HG03103 (cell line): Measurements from ENCODE around the gene TLE5.
"Not testable (repeated sequence)": the region's sequence is repeated elsewhere in the genome, so short reads cannot be mapped to it uniquely, and the experiment has no call there.

Source experiments
- ATAC-seq: cut with Tn5 transposase; IDR thresholded peaks from one replicate; pipeline ENCODE4 v1.9.1; 2021; ENCODE audit warnings: low read depth; ENCODE audit not compliant: unreplicated experiment

TLE5 gene

DNA sequence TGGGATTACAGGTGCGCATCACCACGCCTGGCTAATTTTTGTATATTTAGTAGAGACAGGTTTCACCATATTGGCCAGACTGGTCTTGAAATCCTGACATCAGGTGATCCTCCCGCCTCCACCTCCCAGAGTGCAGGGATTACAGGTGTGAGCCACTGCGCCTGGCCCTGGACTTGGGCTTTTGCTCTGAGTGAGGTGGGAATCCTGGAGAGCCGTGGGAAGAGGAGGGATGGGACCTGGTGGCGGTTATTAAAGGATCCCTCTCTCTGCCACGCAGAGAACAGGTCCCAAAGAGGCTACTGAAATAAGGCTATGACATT, 1.7 kb upstream of the TLE5 start:
- ATAC-seq: no peak

DNA sequence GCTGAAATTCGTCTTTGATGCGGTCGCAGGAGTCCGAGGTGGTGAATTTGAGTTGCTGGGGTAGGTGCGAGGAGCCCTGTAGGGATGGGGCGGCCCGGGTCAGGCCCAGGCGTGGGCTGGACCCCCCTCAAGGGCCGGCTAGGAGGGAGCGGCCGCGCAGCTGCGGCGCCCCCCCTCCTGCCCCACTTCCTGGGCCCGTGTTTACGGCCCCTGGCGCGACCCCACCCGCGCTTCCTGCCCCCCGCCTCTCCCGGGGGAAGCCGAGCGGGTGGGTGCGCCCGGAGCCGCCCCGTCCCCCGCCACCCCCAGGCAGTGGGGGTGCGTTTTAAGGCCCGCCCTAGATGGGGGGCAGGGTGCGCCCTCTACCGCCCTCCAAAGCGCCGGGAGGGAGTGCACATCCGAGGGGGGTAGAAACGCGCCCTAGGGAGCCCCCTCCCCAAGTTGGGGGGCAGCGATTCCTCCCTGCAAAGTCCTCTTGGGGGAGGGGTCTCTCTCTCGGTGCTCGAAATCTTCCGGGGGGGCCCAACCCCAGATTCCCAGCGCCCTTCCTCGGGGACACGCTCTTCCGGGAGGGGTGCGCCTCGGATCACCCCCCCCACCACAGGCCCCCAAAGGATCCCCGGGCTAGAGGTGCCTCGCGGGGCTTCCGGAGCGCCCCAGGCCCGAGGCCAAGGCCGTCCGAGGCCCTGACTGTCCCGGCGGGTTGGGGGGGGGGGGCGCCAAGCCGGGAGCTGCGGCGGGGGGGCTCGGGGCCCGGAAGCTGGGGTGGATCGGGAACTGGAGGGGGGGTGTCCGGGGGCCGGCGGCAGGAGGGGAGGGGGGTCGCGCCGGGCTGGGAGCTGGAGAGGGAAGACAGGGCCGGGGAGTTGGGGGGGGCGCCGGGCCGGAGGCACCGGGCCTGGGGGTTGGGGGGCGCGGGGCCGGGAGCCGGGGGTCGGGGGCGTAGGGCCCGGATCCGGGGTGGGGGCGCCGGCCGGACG, 823 bp downstream of the TLE5 start:
- ATAC-seq: no peak

DNA sequence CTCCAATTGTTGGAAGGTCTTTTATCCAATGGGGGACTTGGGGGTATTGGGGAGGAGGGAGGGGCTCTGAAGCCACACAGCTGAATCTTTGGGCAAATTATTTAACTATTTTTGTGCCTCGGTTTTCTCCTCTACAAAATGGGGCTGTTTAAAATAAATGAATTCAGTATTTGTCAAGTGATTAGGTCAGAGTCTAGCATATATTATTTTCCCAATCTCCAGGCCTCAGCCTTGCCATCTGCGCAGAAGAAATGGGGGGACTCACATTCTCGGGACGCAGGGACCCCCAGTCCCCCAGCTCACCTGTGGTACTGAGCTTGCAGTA, 1.5 kb downstream of the TLE5 start:
- no peak for ATAC-seq

DNA sequence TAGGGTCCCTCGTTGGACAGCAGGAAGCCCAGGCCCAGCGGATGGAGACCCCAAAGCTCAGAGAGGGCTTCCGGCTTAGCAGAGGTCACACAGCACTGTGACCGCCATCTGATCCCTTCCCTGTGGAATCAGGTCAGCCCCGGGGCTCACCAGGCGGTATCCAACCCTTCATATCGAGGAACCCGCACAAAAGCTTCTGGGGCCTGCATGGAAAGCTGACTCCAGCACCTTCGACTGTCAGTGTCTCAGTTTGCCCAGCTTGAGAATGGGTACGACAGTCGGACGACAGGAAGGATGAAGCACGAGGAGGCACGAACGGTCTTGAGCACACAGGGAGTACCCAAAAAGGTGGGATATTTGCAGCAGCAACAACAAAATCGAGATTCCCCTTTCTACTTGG, 2.6 kb downstream of the TLE5 start:
- ATAC-seq: no peak

DNA sequence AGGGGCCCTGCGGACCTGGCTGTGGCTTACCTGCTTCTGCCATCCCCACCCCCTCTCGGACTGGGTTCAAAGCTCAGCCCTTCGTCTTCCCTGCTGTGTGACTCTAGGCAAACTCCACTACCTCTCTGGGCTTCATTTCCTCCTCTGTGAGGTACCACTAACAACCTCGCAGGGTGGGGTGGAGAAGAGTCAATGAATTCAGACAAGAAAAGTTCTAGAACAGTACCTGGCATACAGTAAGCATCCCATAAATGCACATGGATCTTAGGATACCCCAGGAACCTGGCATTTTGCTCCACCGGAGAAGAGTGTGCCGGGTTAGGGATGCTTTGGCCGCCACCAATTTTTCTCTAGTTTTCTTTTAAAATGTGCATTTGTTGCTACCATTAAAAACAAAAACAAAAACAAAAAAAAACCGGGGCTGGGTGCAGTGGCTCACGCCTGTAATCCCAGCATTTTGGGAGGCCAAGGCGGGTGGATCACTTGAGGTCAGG, 3.4 kb downstream of the TLE5 start:
- no peak for ATAC-seq

DNA sequence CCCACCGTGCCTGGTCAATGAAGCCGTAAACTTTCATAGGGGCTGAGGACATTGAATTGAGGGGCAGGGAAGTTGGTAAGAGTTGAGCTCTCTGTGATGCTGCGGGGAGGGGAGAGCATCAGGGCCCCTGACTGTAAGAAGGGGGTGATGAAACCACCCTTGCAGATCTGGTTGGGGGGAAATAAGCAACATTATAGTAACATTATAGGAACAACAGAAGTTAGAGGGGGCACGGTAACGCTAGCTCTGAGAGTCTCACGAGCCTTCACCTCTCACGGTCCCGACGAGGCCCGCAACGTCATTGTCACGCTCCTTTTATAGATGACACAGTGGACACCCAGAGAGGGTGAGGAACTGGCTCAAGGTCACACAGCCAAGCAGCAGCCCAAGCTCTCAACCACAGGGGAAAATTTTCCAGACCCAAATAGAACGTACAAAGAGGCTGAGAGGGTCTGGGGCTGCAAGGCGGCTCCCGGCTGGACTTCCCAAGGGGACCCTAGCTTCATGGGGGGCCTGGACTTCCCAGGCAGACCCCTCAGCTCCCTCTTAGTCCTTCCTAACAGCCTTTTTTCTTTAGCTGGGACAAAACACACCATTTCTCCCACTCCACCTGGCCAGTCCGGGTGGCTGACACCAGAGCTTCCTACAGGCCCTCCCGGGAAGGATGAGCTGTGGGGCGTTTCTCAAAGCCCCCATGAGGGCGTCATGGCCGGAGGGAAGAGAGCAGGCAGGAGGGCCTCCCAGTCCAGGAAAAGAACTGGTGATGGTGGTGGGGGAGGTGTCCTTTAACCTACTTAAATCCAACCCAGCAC, 4.1 kb downstream of the TLE5 start:
- no peak for ATAC-seq

DNA sequence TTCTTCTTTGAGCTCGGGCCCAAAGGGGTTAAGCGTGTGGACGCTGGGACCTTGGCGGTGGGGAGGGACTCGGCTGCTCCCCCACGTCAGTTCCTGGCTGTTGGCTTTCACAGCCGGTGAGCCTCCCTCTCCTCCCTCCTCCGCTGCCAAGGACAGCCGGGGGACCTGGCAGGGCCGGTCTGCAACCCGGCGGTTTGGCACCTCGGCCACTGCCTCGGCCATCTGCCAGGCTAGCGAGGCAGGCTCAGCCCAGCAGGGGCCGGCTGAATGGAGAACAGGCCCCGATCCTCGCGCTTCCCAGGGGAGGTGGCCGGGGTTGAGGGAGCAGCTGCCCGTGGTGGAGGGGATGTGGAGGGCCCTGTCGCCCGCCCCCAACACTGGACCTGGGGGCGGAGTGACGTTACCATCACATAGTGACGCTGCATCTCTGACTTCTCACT, 5.0 kb downstream of the TLE5 start:
- no peak for ATAC-seq

DNA sequence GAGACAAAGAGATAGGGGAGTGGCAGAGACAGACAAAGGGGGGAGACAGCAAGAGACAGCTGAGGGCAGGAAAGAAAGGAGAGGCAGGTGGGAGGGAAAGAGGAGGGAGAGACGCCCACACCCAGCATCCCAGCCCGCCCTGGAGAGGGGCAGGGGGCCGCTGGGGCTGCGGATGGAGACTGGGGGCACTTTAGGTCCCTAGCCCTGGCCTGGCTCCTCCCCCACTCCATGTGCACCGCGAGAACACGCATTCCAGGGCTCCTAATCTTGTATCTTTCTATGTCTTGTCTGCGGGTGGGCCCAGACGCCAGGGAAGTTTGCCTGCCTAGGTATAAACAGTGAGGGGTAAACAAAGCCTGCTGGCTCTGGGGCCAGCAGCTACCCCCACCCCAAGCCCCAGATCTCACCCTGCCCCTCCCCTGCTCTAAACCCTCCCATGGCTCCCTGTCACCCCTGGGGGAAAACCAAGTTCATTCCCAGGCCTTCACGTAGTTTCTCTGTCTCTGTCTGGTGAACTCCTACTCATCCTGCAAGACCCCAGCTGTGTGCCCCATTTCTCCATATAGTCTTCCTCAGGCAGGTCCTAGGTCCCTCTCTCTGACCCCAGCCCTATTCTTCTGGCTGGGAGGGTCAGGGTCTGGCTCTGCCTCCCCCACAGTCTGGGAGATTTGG, 5.7 kb downstream of the TLE5 start:
- ATAC-seq: no peak

DNA sequence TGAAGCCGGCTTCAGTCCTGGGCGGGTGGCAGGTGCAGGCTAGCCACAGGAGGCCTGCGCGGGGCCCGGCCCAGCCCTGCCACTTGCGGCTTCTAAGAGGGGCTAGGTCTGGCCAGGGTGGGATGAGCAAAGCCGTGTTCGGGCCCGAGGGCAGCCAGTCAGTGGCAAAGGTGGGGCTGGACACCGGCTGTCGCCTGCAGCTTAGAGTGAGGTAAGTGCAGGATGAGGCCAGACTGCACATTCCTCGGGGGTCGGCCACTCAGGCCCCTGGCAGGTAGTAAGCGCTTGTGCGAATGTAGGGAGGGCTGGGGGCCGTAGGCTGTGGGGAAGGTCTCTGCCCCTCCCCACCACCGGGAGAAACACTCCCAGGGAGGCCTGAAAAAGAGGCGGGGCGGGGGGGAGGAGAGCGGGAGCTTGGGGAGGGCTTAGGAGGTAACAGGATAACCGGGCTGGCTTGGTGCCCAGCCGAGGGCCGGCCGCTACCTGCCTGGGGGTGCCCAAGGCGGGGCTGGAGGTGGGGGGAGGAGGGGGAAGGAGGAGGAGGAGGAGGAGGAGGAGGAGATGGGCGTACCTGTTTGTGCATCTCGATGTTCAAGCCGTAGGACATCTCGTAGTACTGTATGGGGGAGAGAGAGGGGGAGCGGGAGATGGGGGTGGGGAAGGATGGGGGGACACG, 6.4 kb downstream of the TLE5 start:
- no peak for ATAC-seq

DNA sequence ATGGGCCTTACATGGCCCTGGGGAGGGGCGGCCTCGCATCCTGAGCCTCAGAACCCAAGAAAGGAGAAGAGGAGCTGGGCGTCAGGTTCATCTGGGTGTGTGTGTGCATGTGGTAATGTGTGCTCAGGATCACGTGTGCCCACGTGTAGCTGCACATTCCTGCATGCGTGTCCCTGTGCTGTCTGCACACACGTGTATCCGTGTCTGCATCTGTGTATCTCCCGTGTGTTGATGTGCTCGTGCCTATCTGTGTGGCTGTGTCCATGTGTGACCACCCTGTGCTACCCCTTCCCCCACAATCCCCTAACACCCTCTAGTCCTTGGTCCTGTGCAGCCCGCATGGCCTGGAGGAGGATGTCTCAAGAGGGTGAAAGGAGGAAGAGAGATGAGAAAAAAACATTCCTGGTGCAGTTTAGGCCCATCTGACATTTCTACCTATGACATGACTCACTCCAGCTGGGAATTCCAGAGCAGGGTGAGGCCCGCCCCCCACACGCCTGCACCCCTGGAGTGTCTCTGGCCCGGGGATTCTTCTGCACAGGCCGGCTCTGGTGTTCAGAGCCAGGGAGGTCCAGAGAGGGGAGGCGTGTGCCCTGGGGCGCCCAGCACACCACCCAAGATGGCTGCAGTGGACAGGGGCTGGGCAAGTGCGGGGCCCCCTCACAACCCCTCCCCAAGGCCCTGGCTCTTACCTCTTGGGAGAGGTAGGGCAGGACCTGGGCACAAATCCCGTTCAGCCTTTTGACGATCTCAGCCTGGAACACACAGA, 7.1 kb downstream of the TLE5 start:
- ATAC-seq: no peak

DNA sequence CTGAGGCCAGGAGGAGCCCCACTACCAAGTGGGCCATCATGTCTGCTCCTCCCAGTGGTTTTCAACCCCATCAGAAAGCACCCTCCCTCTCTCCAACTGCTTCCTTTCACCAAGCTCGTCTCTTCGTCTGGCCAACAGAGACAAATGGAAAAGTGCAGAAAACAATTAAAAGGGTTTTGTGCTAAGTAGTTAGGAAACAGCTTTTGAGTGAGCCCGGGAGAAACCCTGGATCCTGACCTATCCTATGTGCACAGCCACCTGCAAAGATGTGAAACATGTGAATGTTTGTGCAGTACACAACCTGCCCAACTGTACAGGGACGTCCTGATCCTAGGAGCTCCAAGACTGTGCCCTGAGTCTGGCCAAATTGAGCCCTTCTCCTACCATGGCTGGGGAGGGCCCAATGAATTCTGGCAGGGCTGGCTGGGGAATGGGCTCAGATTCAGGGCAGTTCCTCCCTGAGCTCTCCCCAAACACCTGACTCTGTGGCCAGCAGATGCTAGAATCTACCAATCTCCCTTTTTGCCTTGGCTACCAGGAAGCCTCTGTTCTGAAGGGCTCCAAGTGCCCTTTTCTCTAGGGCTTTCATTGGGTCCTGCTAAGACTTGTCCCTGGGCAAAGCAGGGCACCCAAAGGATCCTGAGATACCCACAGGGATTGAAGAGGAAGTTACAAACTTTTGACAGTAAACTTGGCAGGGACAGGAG, 7.9 kb downstream of the TLE5 start:
- no peak for ATAC-seq

DNA sequence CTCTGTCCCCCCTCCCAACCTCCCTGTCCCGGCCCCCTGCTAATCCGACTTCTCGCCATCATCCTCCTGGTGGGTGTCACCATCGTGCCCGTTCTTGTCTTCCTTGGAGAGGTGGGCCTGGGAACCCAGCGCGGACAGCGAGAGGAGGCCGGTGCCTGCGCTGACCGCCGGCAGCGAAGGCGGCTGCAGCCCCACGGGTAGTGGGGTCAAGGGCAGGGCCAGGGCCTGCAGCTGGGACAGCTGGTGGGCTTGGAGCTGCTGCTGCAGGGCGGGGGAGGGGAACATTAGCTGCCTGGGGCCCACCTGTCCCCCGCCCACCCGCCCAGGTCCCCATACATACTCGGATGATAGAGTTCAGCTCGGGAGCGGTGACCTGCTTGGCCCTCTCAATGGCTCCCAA, 8.5 kb downstream of the TLE5 start:
- no peak for ATAC-seq

DNA sequence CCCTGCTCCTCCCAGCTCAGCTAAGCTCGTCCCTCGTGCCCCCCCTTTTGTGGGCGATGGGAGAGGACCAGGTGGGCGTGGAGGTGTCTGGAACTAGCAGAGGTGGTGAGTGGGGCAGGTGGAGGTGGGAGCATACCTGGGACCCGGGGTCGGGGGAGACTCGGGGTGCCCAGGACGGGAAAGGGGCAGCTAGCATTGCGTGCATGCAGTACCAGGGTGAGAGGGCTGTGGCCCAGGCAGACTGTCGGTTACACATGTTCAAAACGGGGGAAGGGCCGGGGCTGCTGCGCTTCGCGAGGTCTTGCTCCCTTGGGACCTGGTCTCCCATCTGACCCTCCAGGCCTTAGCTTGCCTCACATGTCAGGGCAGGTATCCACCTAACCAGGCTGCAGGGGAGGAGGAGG, 9.1 kb downstream of the TLE5 start:
- no peak for ATAC-seq

DNA sequence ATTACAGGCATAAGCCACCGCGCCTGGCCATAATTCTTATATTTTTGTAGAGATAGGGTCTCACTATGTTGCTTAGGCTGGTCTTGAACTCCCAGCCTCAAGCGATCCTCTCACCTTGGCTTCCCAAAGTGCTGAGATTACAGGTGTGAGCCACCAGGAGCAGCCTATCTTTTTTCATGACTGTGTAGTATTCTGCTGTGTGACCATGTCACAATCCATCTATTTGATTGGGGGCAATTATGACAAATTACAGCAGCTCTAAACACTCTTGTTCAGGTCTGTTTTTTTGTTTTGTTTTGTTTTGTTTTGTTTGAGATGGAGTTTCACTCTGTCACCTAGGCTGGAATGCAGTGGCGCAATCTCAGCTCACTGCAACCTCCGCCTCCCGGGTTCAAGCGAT, 12.3 kb downstream of the TLE5 start:
- ATAC-seq: not testable (repeated sequence)

DNA sequence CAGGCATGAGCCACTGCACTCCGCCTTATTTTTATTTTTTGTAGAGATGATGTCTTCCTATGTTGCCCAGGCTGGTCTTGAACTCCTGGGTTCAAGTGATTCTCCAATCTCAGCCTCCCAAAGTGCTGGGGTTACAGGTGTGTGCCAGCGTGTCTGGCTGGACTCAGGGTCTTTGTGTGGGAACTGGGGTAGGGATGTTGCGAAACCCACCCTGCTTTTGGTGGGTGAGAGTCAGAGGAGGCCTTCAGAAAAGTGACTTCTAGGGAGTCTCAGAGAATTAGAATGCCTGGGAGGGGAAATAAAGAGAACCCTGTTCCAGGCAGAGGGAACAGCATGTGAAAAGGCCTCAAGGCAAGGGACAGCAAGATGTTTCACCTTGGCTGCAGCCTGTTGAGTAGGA, 13.2 kb downstream of the TLE5 start:
- ATAC-seq: no peak

DNA sequence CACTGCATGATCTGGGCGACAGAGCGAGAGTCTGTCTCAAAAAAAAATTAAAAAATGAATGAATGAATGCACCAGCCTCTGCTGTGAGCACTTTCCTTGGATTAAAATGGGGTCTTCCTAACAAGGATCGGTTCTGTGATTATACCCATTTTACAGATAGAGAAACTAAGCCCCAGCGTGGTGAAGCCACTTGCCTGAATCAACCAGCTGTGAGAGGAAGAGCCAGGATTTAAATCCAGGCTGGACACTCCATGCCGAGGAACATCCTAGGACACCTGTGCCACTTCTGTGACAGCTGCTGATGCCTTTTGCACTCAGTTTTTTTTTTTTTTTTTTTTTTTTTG, 14.1 kb downstream of the TLE5 start:
- ATAC-seq: no peak

DNA sequence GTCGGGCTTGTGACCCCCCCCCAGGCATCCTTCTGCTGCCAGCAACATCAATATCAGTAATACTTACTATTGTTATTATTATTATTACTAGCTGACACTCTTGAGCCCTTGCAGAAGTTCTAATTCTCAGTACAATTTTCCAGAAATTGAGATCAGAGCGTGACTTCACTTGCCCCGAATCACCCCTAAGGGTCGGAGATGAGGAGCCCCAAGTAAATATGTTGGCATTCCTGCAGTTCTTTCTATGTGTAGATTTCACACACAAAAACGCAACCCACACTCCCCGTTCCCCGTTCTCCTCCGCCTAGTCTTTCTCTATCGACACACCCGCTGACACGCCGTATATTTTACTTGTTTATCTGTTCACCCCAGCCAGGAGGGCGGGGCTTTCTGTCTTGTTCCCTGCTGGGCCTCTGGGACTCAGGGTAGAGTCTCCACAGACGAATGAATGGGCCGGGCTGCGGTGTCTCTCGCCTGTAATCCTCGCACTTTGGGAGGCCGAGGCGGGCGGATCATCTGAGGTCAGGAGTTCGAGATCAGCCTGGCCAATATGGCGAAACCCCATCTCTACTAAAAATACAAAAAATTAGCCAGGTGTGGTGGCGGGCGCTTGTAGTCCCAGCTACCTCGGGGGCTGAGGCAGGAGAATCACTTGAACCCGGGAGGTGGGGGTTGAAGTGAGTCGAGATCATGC, 14.7 kb downstream of the TLE5 start:
- ATAC-seq: no peak

DNA sequence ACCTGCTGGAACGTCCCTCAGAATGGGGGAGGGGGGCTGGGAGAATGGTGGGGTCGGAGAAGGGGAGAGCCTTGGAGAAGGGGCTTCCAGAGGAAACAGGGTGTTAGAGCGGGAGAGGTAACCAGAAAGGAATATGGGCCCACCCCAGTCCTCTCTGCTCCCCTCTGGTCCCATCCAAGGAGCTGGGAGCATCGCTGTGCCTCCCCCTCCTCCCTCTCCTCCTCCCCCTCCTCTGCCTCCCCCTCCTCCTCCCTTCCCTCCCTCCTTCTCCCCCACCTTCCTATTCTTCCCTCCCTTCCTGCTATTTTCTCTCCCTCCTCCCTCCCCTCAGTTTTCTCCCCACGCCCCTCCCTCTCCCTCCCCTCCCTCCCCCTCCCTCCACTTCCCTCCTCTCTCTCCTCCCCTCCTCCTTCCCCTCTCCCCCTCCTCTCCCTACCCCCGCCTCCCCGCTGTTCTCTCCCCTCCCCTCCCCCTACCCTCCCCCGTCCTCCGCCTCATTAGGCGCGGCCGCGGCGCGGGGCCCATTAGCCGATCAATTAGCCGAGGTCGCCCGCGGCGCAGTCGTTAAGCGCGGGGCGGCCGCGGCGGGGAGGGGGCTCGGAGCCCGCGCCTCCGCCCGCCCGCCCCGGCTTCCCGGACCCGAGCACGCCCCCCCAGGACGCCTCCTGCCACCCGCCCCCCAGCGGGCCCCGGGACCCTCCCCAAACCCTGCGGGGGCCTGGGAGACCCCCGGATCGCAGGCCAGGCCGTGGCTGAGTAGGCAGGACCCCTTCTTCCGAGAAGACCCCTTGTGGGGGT, 15.4 kb downstream of the TLE5 start:
- ATAC-seq: no peak
